ENCODE measurements around the gene LRRC7.

Gene LRRC7

GRCh38 chr1:69592341-69592740 is 24.6 kb downstream of the LRRC7 start:
- Histone ChIP-seq H3K36me3 (ENCODE audit: control insufficient read depth in 1 of 2, insufficient read depth in 2 of 2, low read length in 2 of 2) (no peaks in the 10 kb centered on the region), H3K9me3 (ENCODE audit: control insufficient read depth in 1 of 2, low read length in 2 of 2) (no peaks in the 10 kb centered on the region), H3K4me1 (ENCODE audit: control insufficient read depth in 1 of 2, insufficient read depth in 2 of 2, low read length in 2 of 2) (no peaks in the 10 kb centered on the region), H3K4me3 (ENCODE audit: low read depth in 1 of 2, low read length in 2 of 2) (no peak overlapping the region), H3K27ac (ENCODE audit: low read length) (no peak overlapping the region), H3K27me3 (ENCODE audit: low read depth, low read length) (no peaks in the 10 kb centered on the region)

- Histone ChIP-seq H3K27ac (ENCODE audit: low read length) (no peak overlapping the region), H3K27me3 (ENCODE audit: low read depth, low read length) (no peaks in the 10 kb centered on the region), H3K4me3 (ENCODE audit: low read depth in 1 of 2, low read length in 2 of 2) (no peak overlapping the region), H3K36me3 (ENCODE audit: control insufficient read depth in 1 of 2, insufficient read depth in 2 of 2, low read length in 2 of 2) (no peaks in the 10 kb centered on the region), H3K9me3 (ENCODE audit: control insufficient read depth in 1 of 2, low read length in 2 of 2) (no peaks in the 10 kb centered on the region), H3K4me1 (ENCODE audit: control insufficient read depth in 1 of 2, insufficient read depth in 2 of 2, low read length in 2 of 2) (no peaks in the 10 kb centered on the region)
These were observed 27.8 kb downstream of the LRRC7 start for GRCh38 chr1:69595486-69595885.

- Histone ChIP-seq H3K27me3 (ENCODE audit: low read depth, low read length) (no peaks in the 10 kb centered on the region), H3K27ac (ENCODE audit: low read length) (no peak overlapping the region), H3K9me3 (ENCODE audit: control insufficient read depth in 1 of 2, low read length in 2 of 2) (no peaks in the 10 kb centered on the region), H3K4me1 (ENCODE audit: control insufficient read depth in 1 of 2, insufficient read depth in 2 of 2, low read length in 2 of 2) (no peaks in the 10 kb centered on the region), H3K4me3 (ENCODE audit: low read depth in 1 of 2, low read length in 2 of 2) (no peak overlapping the region), H3K36me3 (ENCODE audit: control insufficient read depth in 1 of 2, insufficient read depth in 2 of 2, low read length in 2 of 2) (no peaks in the 10 kb centered on the region)
These were observed 43.6 kb downstream of the LRRC7 start for GRCh38 chr1:69611316-69611715.

GRCh38 chr1:69613414-69613813 is 45.7 kb downstream of the LRRC7 start:
- H3K27me3 ChIP-seq (ENCODE audit: low read depth, low read length) = no peaks in the 10 kb centered on the region
- H3K9me3 ChIP-seq (ENCODE audit: control insufficient read depth in 1 of 2, low read length in 2 of 2) = no peaks in the 10 kb centered on the region
- H3K4me3 ChIP-seq (ENCODE audit: low read depth in 1 of 2, low read length in 2 of 2) = no peak overlapping the region
- no peaks in the 10 kb centered on the region for H3K4me1 ChIP-seq (ENCODE audit: control insufficient read depth in 1 of 2, insufficient read depth in 2 of 2, low read length in 2 of 2)
- H3K36me3 ChIP-seq (ENCODE audit: control insufficient read depth in 1 of 2, insufficient read depth in 2 of 2, low read length in 2 of 2) = no peaks in the 10 kb centered on the region
- H3K27ac ChIP-seq (ENCODE audit: low read length) = no peak overlapping the region

GRCh38 chr1:69638673-69639072 is 71.0 kb downstream of the LRRC7 start:
- H3K4me1 ChIP-seq (ENCODE audit: control insufficient read depth in 1 of 2, insufficient read depth in 2 of 2, low read length in 2 of 2) = no peaks in the 10 kb centered on the region
- H3K27ac ChIP-seq (ENCODE audit: low read length) = no peak overlapping the region
- no peaks in the 10 kb centered on the region for H3K9me3 ChIP-seq (ENCODE audit: control insufficient read depth in 1 of 2, low read length in 2 of 2)
- no peaks in the 10 kb centered on the region for H3K27me3 ChIP-seq (ENCODE audit: low read depth, low read length)
- H3K4me3 ChIP-seq (ENCODE audit: low read depth in 1 of 2, low read length in 2 of 2) = no peak overlapping the region
- H3K36me3 ChIP-seq (ENCODE audit: control insufficient read depth in 1 of 2, insufficient read depth in 2 of 2, low read length in 2 of 2) = no peaks in the 10 kb centered on the region

- no peak overlapping the region for H3K4me3 ChIP-seq (ENCODE audit: low read depth in 1 of 2, low read length in 2 of 2)
- no peaks in the 10 kb centered on the region for H3K4me1 ChIP-seq (ENCODE audit: control insufficient read depth in 1 of 2, insufficient read depth in 2 of 2, low read length in 2 of 2)
- no peaks in the 10 kb centered on the region for H3K27me3 ChIP-seq (ENCODE audit: low read depth, low read length)
- H3K9me3 ChIP-seq (ENCODE audit: control insufficient read depth in 1 of 2, low read length in 2 of 2) = no peaks in the 10 kb centered on the region
- no peaks in the 10 kb centered on the region for H3K36me3 ChIP-seq (ENCODE audit: control insufficient read depth in 1 of 2, insufficient read depth in 2 of 2, low read length in 2 of 2)
- H3K27ac ChIP-seq (ENCODE audit: low read length) = no peak overlapping the region
These were observed 71.4 kb downstream of the LRRC7 start for GRCh38 chr1:69639159-69639558.

- no peaks in the 10 kb centered on the region for H3K9me3 ChIP-seq (ENCODE audit: control insufficient read depth in 1 of 2, low read length in 2 of 2)
- no peak overlapping the region for H3K4me3 ChIP-seq (ENCODE audit: low read depth in 1 of 2, low read length in 2 of 2)
- no peak overlapping the region for H3K27ac ChIP-seq (ENCODE audit: low read length)
- H3K4me1 ChIP-seq (ENCODE audit: control insufficient read depth in 1 of 2, insufficient read depth in 2 of 2, low read length in 2 of 2) = no peaks in the 10 kb centered on the region
- H3K27me3 ChIP-seq (ENCODE audit: low read depth, low read length) = no peaks in the 10 kb centered on the region
- H3K36me3 ChIP-seq (ENCODE audit: control insufficient read depth in 1 of 2, insufficient read depth in 2 of 2, low read length in 2 of 2) = no peaks in the 10 kb centered on the region
These were observed 75.5 kb downstream of the LRRC7 start for GRCh38 chr1:69643266-69643665.

GRCh38 chr1:69645477-69645876 is 77.8 kb downstream of the LRRC7 start:
- Histone ChIP-seq H3K27ac (ENCODE audit: low read length) (no peak overlapping the region), H3K36me3 (ENCODE audit: control insufficient read depth in 1 of 2, insufficient read depth in 2 of 2, low read length in 2 of 2) (no peaks in the 10 kb centered on the region), H3K27me3 (ENCODE audit: low read depth, low read length) (no peaks in the 10 kb centered on the region), H3K9me3 (ENCODE audit: control insufficient read depth in 1 of 2, low read length in 2 of 2) (no peaks in the 10 kb centered on the region), H3K4me1 (ENCODE audit: control insufficient read depth in 1 of 2, insufficient read depth in 2 of 2, low read length in 2 of 2) (no peaks in the 10 kb centered on the region), H3K4me3 (ENCODE audit: low read depth in 1 of 2, low read length in 2 of 2) (no peak overlapping the region)

GRCh38 chr1:69648486-69648885 is 80.8 kb downstream of the LRRC7 start:
- Histone ChIP-seq H3K27me3 (ENCODE audit: low read depth, low read length) (no peaks in the 10 kb centered on the region), H3K4me1 (ENCODE audit: control insufficient read depth in 1 of 2, insufficient read depth in 2 of 2, low read length in 2 of 2) (no peaks in the 10 kb centered on the region), H3K9me3 (ENCODE audit: control insufficient read depth in 1 of 2, low read length in 2 of 2) (no peaks in the 10 kb centered on the region), H3K36me3 (ENCODE audit: control insufficient read depth in 1 of 2, insufficient read depth in 2 of 2, low read length in 2 of 2) (no peaks in the 10 kb centered on the region), H3K4me3 (ENCODE audit: low read depth in 1 of 2, low read length in 2 of 2) (no peak overlapping the region), H3K27ac (ENCODE audit: low read length) (no peak overlapping the region)

GRCh38 chr1:69649383-69649990 is 81.8 kb downstream of the LRRC7 start:
- Histone ChIP-seq H3K36me3 (ENCODE audit: control insufficient read depth in 1 of 2, insufficient read depth in 2 of 2, low read length in 2 of 2) (no peaks in the 10 kb centered on the region), H3K4me3 (ENCODE audit: low read depth in 1 of 2, low read length in 2 of 2) (no peak overlapping the region), H3K27ac (ENCODE audit: low read length) (no peak overlapping the region), H3K4me1 (ENCODE audit: control insufficient read depth in 1 of 2, insufficient read depth in 2 of 2, low read length in 2 of 2) (no peaks in the 10 kb centered on the region), H3K9me3 (ENCODE audit: control insufficient read depth in 1 of 2, low read length in 2 of 2) (no peaks in the 10 kb centered on the region), H3K27me3 (ENCODE audit: low read depth, low read length) (no peaks in the 10 kb centered on the region)

- Histone ChIP-seq H3K36me3 (ENCODE audit: control insufficient read depth in 1 of 2, insufficient read depth in 2 of 2, low read length in 2 of 2) (no peaks in the 10 kb centered on the region), H3K27ac (ENCODE audit: low read length) (no peak overlapping the region), H3K9me3 (ENCODE audit: control insufficient read depth in 1 of 2, low read length in 2 of 2) (no peaks in the 10 kb centered on the region), H3K27me3 (ENCODE audit: low read depth, low read length) (no peaks in the 10 kb centered on the region), H3K4me1 (ENCODE audit: control insufficient read depth in 1 of 2, insufficient read depth in 2 of 2, low read length in 2 of 2) (no peaks in the 10 kb centered on the region), H3K4me3 (ENCODE audit: low read depth in 1 of 2, low read length in 2 of 2) (no peak overlapping the region)
These were observed 83.1 kb downstream of the LRRC7 start for GRCh38 chr1:69650779-69651178.

GRCh38 chr1:69651656-69652055 is 83.9 kb downstream of the LRRC7 start:
- no peaks in the 10 kb centered on the region for H3K4me1 ChIP-seq (ENCODE audit: control insufficient read depth in 1 of 2, insufficient read depth in 2 of 2, low read length in 2 of 2)
- no peaks in the 10 kb centered on the region for H3K27me3 ChIP-seq (ENCODE audit: low read depth, low read length)
- no peaks in the 10 kb centered on the region for H3K36me3 ChIP-seq (ENCODE audit: control insufficient read depth in 1 of 2, insufficient read depth in 2 of 2, low read length in 2 of 2)
- H3K9me3 ChIP-seq (ENCODE audit: control insufficient read depth in 1 of 2, low read length in 2 of 2) = no peaks in the 10 kb centered on the region
- no peak overlapping the region for H3K27ac ChIP-seq (ENCODE audit: low read length)
- H3K4me3 ChIP-seq (ENCODE audit: low read depth in 1 of 2, low read length in 2 of 2) = no peak overlapping the region

All from muscle layer of duodenum (tissue), 2 donors.